Iris pigment epithelial cell (primary cell): ENCODE data around the gene HOXC10.

Source experiments
- DNase-seq: peaks from one replicate; pipeline ENCODE4 v3.0.0-alpha.2; 2011; ENCODE audit warnings: low read depth

Gene HOXC10

DNA sequence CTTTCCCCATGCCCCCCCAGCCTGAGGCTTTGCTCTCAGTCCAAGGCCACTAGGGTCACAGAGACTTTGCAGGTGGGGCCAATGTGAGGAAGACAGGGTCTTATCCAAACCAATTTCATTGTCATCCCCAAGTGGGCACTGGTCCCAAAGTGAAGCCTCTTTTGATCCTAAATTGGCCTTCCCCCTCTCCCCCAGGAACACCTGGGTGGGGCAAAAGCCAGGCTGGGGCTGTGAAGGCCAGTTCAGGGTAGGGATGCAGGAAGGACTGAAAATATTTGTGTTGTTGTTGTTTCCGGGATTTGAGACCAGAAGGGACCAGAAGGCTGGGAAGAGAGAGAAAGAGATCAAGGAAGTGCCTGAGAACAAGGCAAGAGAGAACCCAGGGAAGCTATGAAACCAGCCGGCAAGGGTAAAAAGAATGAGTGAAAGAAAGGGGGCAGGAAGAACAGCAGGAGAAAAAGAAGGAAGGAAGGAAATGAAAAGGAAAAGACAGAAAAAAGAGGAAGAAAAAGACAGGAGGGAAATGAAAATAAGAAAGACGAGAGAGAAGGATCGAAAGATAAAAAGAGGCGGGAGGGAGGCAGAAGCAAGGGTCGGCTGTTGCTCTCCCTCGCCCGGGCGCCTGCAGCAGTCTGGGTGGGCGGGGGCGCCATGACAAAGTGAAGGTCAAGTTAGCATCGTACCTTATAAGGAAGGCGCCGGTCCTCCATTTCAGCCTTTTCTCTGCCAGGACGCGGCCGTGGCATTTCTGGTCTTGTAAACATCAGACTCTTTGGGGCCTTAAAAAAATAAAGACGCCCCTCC is 19.5 kb upstream of the HOXC10 start:
- no peak for DNase-seq

DNA sequence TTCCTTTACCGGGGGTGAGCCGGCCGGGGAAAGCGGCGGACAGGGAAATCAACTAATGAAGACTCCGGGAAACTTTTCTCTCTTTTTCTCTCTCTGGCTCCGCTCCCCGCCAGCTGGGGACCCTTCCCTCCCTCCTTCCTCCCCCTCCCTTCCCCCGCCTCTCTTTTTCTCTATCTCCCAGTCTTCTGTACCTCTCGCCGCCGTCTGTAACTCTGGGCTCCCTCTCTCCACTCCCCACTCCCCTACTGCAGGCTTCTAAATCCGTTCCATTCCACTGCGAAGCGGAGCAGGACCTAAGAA is 18.9 kb upstream of the HOXC10 start:
- DNase-seq = no peak

DNA sequence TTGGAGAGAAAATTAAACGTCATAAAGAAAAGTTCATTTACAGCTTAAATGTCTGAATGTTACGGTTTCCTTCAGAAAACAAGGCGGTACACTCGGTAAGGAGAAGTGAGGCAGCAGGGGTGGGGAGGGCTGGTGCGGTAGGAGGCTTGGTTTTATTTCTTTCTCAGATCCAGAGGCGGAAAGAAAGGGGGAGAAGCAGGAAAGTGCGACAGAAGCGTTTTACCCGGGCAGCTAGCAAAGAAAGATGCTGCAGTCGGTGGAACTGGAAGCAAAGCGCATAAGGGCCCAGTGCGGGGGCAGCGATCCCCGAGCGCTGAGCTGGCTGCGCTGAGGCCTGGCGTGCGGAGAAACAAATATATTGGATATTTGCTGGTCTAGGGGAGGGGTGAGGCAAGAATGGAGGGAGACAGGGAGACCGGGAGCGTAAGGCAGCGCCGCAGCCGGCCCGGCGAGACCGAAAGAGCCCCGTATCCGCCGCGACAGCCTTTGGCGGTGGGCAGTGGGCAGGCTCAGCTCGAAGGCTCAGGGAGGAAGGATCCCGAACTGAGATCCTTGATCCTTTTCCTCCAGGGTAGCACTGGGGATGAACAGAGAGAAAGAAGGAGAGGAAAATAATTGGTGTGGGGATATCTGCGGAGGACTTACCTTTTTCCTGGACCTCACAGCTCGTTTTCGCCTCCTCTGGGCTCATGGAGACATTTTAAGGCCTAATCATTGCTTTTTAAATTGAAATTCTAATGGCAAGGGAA is 18.4 kb upstream of the HOXC10 start:
- no peak for DNase-seq

DNA sequence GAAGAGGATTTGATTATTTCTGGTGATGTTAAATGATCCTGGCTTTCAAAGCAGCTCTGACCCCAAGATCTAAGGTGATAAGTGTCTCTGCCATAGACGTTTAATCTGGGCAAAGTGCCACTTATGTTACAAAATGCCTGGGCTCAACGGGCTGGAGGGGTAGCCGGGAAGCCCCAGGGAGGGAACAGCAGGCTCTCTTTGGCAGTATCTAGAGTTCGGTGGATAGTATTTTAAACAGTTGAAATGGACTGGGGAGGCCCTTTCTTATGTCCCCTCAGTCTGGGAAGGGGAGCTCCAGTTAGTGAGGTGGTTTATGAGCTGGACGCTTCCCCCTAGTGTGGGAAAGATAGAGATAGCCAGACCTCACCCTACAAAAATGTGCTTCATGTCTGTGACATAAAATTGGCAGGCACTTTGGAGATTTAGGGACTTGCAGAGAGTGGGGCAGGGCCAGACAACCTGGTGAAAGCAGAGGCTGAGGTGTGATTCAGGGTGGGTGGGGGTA is 17.5 kb upstream of the HOXC10 start:
- no peak for DNase-seq

- DNase-seq = no peak
Measured at GRCh38 chr12:53968214-53969127, 16.5 kb upstream of the HOXC10 start.

- no peak for DNase-seq
Measured at GRCh38 chr12:53969588-53970259, 15.2 kb upstream of the HOXC10 start.

DNA sequence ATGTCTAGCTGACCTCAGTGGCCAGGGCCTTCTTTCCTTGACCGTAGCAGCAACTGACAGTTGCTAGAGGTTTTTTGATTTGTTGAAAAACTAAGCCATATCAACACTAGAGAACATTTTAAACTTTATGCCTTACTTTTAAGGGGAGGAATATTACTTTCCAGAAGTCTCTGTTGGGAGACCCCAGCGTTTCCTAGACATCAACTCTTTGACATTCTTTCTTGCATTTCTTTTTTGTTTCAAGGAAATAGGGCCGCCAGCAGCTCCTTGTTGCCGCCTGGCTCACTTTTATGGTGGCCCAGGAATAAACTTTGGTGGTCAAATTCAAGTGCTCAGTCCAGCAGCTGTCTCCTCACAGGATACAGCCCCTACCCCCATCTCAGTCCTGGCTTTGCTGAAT is 14.5 kb upstream of the HOXC10 start:
- no peak for DNase-seq

GRCh38 chr12:53971129-53971528 is 13.8 kb upstream of the HOXC10 start:
- DNase-seq = no peak

- no peak for DNase-seq
Measured at GRCh38 chr12:53971686-53972085, 13.3 kb upstream of the HOXC10 start.

- no peak for DNase-seq
Measured at GRCh38 chr12:53972152-53972702, 12.7 kb upstream of the HOXC10 start.

GRCh38 chr12:53972722-53973235 is 12.2 kb upstream of the HOXC10 start, which contains the start of gene HOXC11:
Gene HOXC11 (plus strand): TSS chr12:53973126. CDS start chr12:53973242, 116 bp downstream.
- DNase-seq = no peak

- no peak for DNase-seq
Measured at GRCh38 chr12:53973236-53974042, 11.5 kb upstream of the HOXC10 start.

- no peak for DNase-seq
Measured at GRCh38 chr12:53974084-53975063, 10.6 kb upstream of the HOXC10 start, which contains the start of gene HOTAIR. Gene HOTAIR (minus strand): TSS chr12:53974954.

GRCh38 chr12:53975064-53975471 is 9.9 kb upstream of the HOXC10 start:
- no peak for DNase-seq

DNA sequence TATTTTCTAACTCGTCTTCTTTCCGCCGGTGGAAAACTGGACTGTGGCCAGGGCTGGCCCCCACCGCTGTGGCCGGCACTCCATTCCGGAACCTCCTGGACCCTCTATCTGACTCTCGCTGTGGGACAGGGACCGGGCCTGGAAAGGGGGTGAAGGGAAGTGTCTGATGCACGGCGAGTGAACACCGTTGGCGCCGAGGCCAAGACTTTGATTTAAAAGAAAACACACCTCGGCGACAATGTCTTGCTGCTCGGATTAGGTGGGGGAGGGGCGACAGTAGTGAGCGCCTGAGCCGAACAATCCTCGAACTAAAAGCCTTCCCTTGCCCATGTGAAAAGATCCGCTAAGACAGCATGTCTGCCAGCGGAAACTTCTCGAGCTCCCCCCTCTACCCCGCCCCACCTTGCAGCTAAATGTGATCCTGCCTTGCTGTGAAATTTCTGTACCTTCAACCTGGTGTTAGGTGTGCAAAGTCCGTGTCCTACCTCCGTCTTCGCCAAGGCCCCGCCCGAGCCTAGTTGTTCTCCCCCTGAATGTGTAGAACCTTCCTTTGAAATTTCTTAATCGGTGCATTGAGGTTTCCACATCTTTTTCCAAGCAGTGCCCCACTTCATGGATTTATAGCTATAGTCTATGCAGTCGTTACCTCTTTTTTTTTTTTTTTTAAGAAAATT is 9.3 kb upstream of the HOXC10 start:
- DNase-seq = no peak

DNA sequence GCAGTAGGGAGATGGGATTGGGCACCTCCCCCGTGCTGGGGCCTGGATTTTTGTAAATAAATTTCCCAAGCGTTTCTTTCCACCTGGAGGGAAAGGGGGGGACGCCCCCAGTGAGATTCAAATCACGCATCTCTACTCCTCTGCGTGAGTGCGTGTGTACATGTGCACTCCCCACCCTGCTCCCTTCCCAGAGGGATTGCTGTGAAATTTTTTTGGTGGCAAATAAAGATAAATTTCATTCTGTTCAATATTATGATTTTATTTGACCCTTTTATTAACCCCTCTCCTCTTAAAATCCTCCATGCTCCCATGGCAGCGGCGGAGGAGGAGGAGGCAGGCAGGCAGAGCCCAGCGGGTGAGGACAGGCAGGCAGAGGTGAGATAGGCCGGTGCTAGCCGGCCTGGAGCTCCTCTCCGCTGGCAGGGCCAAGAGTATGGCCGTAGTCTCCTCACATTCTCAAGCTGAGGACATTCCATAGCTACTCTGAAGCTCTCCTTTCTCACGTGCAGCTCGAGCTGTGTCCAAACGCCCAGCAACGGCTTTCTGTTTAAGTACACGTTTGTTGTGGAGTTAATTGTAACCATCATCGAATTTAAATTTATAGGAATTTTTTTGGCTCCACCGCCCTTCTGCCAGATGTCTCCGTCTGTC is 8.6 kb upstream of the HOXC10 start:
- no peak for DNase-seq

GRCh38 chr12:53976823-53977595 is 7.9 kb upstream of the HOXC10 start:
- no peak for DNase-seq
